OCI-LY7 (cell line): Measurements from ENCODE around the gene ADARB2. TPM values are rescaled to one million over a fixed set of nuclear protein-coding genes. Genes with fewer than 3 reads are reported as not detected.

ENCODE experiments used
- BruUV-seq: library from RNA; stranded (reverse); fragments of 400-500 nt; replicated peaks from 2 replicates; lab custom pipeline; 2021; lab: Mats Ljungman, UMichigan
- CTCF ChIA-PET: fragments of 300-600 bp; sonication (Branson Sonifier 250); formaldehyde crosslinking; loops from one replicate; lab custom pipeline; 2022; ENCODE audit warnings: antibody characterized with exemption; ENCODE audit not compliant: unreplicated experiment; lab: Charles Lee
- POLR2A ChIA-PET: fragments of 300-600 bp; sonication (Branson Sonifier 250); formaldehyde crosslinking; loops from one replicate; lab custom pipeline; 2022; ENCODE audit warnings: antibody characterized with exemption; lab: Charles Lee
- DNase-seq: peaks from one replicate; pipeline ENCODE4 v3.0.0-alpha.2; 2015; ENCODE audit warnings: low spot score
- H2AFZ ChIP-seq: fragments of 200-600 bp; sonication (generic), shearing (Covaris generic); 2 replicates; pipeline ENCODE4 v1.6.1; 2014; ENCODE audit warnings: mild to moderate bottlenecking, antibody characterized with exemption, low read length, moderate library complexity
- H3K27ac ChIP-seq: fragments of 200-600 bp; sonication (generic); 2 replicates; pipeline ENCODE4 v1.5.1; 2014; ENCODE audit warnings: mixed run types, low read depth, mild to moderate bottlenecking, moderate library complexity, low read length, inconsistent platforms; ENCODE audit not compliant: poor library complexity, severe bottlenecking
- H3K36me3 ChIP-seq: fragments of 200-600 bp; sonication (generic); 2 replicates; pipeline ENCODE4 v1.6.1; 2014; ENCODE audit warnings: mild to moderate bottlenecking, antibody characterized with exemption, low read length, moderate library complexity, mixed read lengths; ENCODE audit not compliant: insufficient read depth
- H3K4me1 ChIP-seq: fragments of 200-600 bp; sonication (generic); 2 replicates; pipeline ENCODE4 v1.5.1; 2014; ENCODE audit warnings: mild to moderate bottlenecking, low read length; ENCODE audit not compliant: insufficient read depth, poor library complexity, severe bottlenecking
- H3K4me2 ChIP-seq: fragments of 200-600 bp; sonication (generic); 2 replicates; pipeline ENCODE4 v1.6.1; 2014; ENCODE audit warnings: mild to moderate bottlenecking, low read length
- H3K4me3 ChIP-seq: fragments of 200-600 bp; sonication (generic); 2 replicates; pipeline ENCODE4 v1.5.1; 2014; ENCODE audit warnings: mild to moderate bottlenecking, low read depth, low read length; ENCODE audit not compliant: poor library complexity, severe bottlenecking
- H3K79me2 ChIP-seq: fragments of 200-600 bp; sonication (generic); 2 replicates; pipeline ENCODE4 v1.6.1; 2016; ENCODE audit warnings: low read depth, mild to moderate bottlenecking, low read length, moderate library complexity, mixed read lengths; ENCODE audit not compliant: insufficient read depth
- H3K9me2 ChIP-seq: fragments of 200-600 bp; sonication (generic); 2 replicates; pipeline ENCODE4 v1.6.1; 2016; ENCODE audit warnings: mild to moderate bottlenecking, low read length, mixed read lengths; ENCODE audit not compliant: insufficient read depth
- H3K9me3 ChIP-seq: fragments of 200-600 bp; sonication (generic); 2 replicates; pipeline ENCODE4 v1.6.1; 2014; ENCODE audit warnings: mild to moderate bottlenecking, mixed run types, low read length, mixed read lengths
- H4K20me1 ChIP-seq: fragments of 200-600 bp; sonication (generic); 2 replicates; pipeline ENCODE4 v1.6.1; 2014; ENCODE audit warnings: mild to moderate bottlenecking, antibody characterized with exemption, low read length, moderate library complexity, mixed read lengths; ENCODE audit not compliant: insufficient read depth
- CTCF ChIP-seq: fragments of 200-600 bp; sonication (generic); conservative IDR thresholded peaks from 2 replicates; pipeline ENCODE4 v1.5.1; 2014; ENCODE audit warnings: mild to moderate bottlenecking, antibody characterized with exemption, low read length, moderate library complexity, mixed read lengths
- EZH2phosphoT487 ChIP-seq: fragments of 200-600 bp; sonication (generic); IDR thresholded peaks from 2 replicates; pipeline ENCODE4 v1.6.1; 2018; ENCODE audit warnings: low read depth, borderline replicate concordance, mild to moderate bottlenecking, mixed run types, antibody characterized with exemption, low read length, moderate library complexity, mixed read lengths
- intact Hi-C: fragments of 100-400 bp; cut with micrococcal nuclease; formaldehyde crosslinking; loops from one replicate; pipeline ENCODE4 v1.10.0; 2022; ENCODE audit not compliant: unreplicated experiment
- total RNA-seq, 2 experiments: library from RNA; depleted of rRNA in 1 of 2; stranded (reverse); fragments of >200 nt in 1 of 2; shearing (Covaris generic) in 1 of 2; gene quantifications; 2 replicates each; pipeline ENCODE4 v1.2.3, GENCODE V29; 2014 to 2022

The ADARB2 gene
- total RNA-seq, 2 experiments from 2014 or later: 0.03 TPM; not detected in 1

GRCh38 chr10:1241973-1242935, 495.1 kb downstream of the ADARB2 start:
- no peaks in the 10 kb centered on the region for H3K9me2 ChIP-seq
- no peak for DNase-seq
- POLR2A ChIA-PET: no interaction called here
- CTCF ChIA-PET: no interaction called here
- no peak overlapping the region for H3K4me3 ChIP-seq
- no peak overlapping the region for H3K27ac ChIP-seq
- no peak overlapping the region for H2AFZ ChIP-seq
- H4K20me1 ChIP-seq: no peaks in the 10 kb centered on the region
- H3K36me3 ChIP-seq: no peaks in the 10 kb centered on the region
- no peak overlapping the region for H3K4me2 ChIP-seq
- no peak for TF ChIP-seq CTCF
- TF ChIP-seq EZH2phosphoT487: no peak
- H3K79me2 ChIP-seq: no peaks in the 10 kb centered on the region
- BruUV-seq: no TSS peak
- H3K4me1 ChIP-seq: no peaks in the 10 kb centered on the region
- no peaks in the 10 kb centered on the region for H3K9me3 ChIP-seq
- intact Hi-C loops: no loop called here

GRCh38 chr10:1241322-1241890, 495.9 kb downstream of the ADARB2 start:
- ChIA-PET POLR2A (no interaction called here), CTCF (no interaction called here)
- DNase-seq: no peak

GRCh38 chr10:1240341-1240775, 497.0 kb downstream of the ADARB2 start:
- H3K36me3 ChIP-seq: no peaks in the 10 kb centered on the region
- no peaks in the 10 kb centered on the region for H3K9me2 ChIP-seq
- TF ChIP-seq EZH2phosphoT487: no peak
- no peak for TF ChIP-seq CTCF
- no peaks in the 10 kb centered on the region for H3K4me1 ChIP-seq
- no TSS peak for BruUV-seq
- intact Hi-C loops: no loop called here
- POLR2A ChIA-PET: interaction anchor here (0.7 kb wide), 1 partner anchor 210 kb away, joined by 3 read pairs; no protein-coding TSS in a partner anchor
- H3K79me2 ChIP-seq: no peaks in the 10 kb centered on the region
- H2AFZ ChIP-seq: no peak overlapping the region
- no peaks in the 10 kb centered on the region for H4K20me1 ChIP-seq
- H3K4me3 ChIP-seq: no peak overlapping the region
- CTCF ChIA-PET: no interaction called here
- no peak overlapping the region for H3K4me2 ChIP-seq
- no peaks in the 10 kb centered on the region for H3K9me3 ChIP-seq
- no peak for DNase-seq
- H3K27ac ChIP-seq: no peak overlapping the region

More at GRCh38 chr10:1241322-1241890, 495.9 kb downstream of the ADARB2 start:
- no peak overlapping the region for H3K4me3 ChIP-seq
- no peak overlapping the region for H3K4me2 ChIP-seq
- H3K36me3 ChIP-seq: no peaks in the 10 kb centered on the region
- H3K27ac ChIP-seq: no peak overlapping the region
- no peak overlapping the region for H2AFZ ChIP-seq
- no peaks in the 10 kb centered on the region for H3K9me2 ChIP-seq
- no peak for TF ChIP-seq EZH2phosphoT487
- intact Hi-C loops: no loop called here
- H4K20me1 ChIP-seq: no peaks in the 10 kb centered on the region
- H3K79me2 ChIP-seq: no peaks in the 10 kb centered on the region
- H3K4me1 ChIP-seq: no peaks in the 10 kb centered on the region
- no TSS peak for BruUV-seq
- no peaks in the 10 kb centered on the region for H3K9me3 ChIP-seq
